Ectodermal cell (in vitro differentiated cells): ENCODE measurements around the gene VAV3.

Experiments used
- H3K27ac ChIP-seq: 2 replicates; pipeline ENCODE4 v1.7.0; 2013; ENCODE audit warnings: mild to moderate bottlenecking, low read depth, low read length; ENCODE audit not compliant: insufficient read depth, poor library complexity, severe bottlenecking
- H3K27me3 ChIP-seq: 2 replicates; pipeline ENCODE4 v1.7.0; 2013; ENCODE audit warnings: mild to moderate bottlenecking, low read length; ENCODE audit not compliant: insufficient read depth, control insufficient read depth, poor library complexity, severe bottlenecking
- H3K36me3 ChIP-seq: one replicate; pipeline ENCODE4 v1.7.0; 2013; ENCODE audit warnings: low read length; ENCODE audit not compliant: control insufficient read depth, insufficient read depth
- H3K4me1 ChIP-seq: one replicate; pipeline ENCODE4 v1.7.0; 2013; ENCODE audit warnings: low read length; ENCODE audit not compliant: control insufficient read depth, insufficient read depth
- H3K4me3 ChIP-seq: 2 replicates; pipeline ENCODE4 v1.7.0; 2013; ENCODE audit warnings: low read depth, low read length, control low read depth; ENCODE audit not compliant: insufficient read depth
- H3K9me3 ChIP-seq: 2 replicates; pipeline ENCODE4 v1.7.0; 2013; ENCODE audit warnings: mild to moderate bottlenecking, low read length, moderate library complexity; ENCODE audit not compliant: control insufficient read depth
- WGBS, 2 experiments: methylation state at CpG; one replicate each; pipeline ENCODE4 v1.1.7; 2013; ENCODE audit warnings: missing lambda C conversion rate in 2 of 2; 5-methylcytosine and 5-hydroxymethylcytosine counted together

Gene VAV3

GRCh38 chr1:107531065-107531908 lies 433.7 kb downstream of the VAV3 start:
- 79 to 86% methylated on average over 9 to 10 of the region's 12 CpGs for WGBS, 2 experiments
- no peak overlapping the region for H3K27ac ChIP-seq
- no peaks in the 10 kb centered on the region for H3K36me3 ChIP-seq
- H3K4me1 ChIP-seq, result no peaks in the 10 kb centered on the region
- H3K27me3 ChIP-seq, result no peaks in the 10 kb centered on the region
- no peaks in the 10 kb centered on the region for H3K9me3 ChIP-seq
- no peak overlapping the region for H3K4me3 ChIP-seq

GRCh38 chr1:107530543-107530942 lies 434.4 kb downstream of the VAV3 start:
- H3K4me1 ChIP-seq, result no peaks in the 10 kb centered on the region
- no peaks in the 10 kb centered on the region for H3K27me3 ChIP-seq
- 72% methylated on average over 6 of the region's 6 CpGs for WGBS, 2 experiments
- H3K27ac ChIP-seq, result no peak overlapping the region
- no peaks in the 10 kb centered on the region for H3K36me3 ChIP-seq
- no peaks in the 10 kb centered on the region for H3K9me3 ChIP-seq
- no peak overlapping the region for H3K4me3 ChIP-seq

GRCh38 chr1:107529511-107530149 lies 435.4 kb downstream of the VAV3 start:
- H3K4me3 ChIP-seq, result no peak overlapping the region
- no peaks in the 10 kb centered on the region for H3K4me1 ChIP-seq
- no peaks in the 10 kb centered on the region for H3K36me3 ChIP-seq
- H3K9me3 ChIP-seq, result no peaks in the 10 kb centered on the region
- no peaks in the 10 kb centered on the region for H3K27me3 ChIP-seq
- 34 to 38% methylated on average over 5 to 6 of the region's 6 CpGs for WGBS, 2 experiments
- no peak overlapping the region for H3K27ac ChIP-seq

GRCh38 chr1:107526524-107527198 lies 438.3 kb downstream of the VAV3 start:
- Histone ChIP-seq H3K27me3 (no peaks in the 10 kb centered on the region), H3K9me3 (no peaks in the 10 kb centered on the region), H3K4me1 (peaks cover 7% of the 10 kb centered on the region), H3K4me3 (no peak overlapping the region), H3K27ac (no peak overlapping the region), H3K36me3 (no peaks in the 10 kb centered on the region)
- 82 to 85% methylated on average over 2 of the region's 2 CpGs for whole genome bisulfite sequencing, 2 experiments

- Histone ChIP-seq H3K27ac (no peak overlapping the region), H3K36me3 (no peaks in the 10 kb centered on the region), H3K27me3 (no peaks in the 10 kb centered on the region), H3K9me3 (no peaks in the 10 kb centered on the region), H3K4me3 (no peak overlapping the region), H3K4me1 (peaks cover 7% of the 10 kb centered on the region)
- 88 to 100% methylated on average over 2 of the region's 2 CpGs for WGBS, 2 experiments
Measured at GRCh38 chr1:107525961-107526360, 439.0 kb downstream of the VAV3 start.

GRCh38 chr1:107525145-107525544 lies 439.8 kb downstream of the VAV3 start:
- Histone ChIP-seq H3K4me3 (no peak overlapping the region), H3K27me3 (no peaks in the 10 kb centered on the region), H3K4me1 (peaks cover 7% of the 10 kb centered on the region), H3K27ac (no peak overlapping the region), H3K36me3 (no peaks in the 10 kb centered on the region), H3K9me3 (no peaks in the 10 kb centered on the region)
- 83 to 91% methylated on average over 1 of the region's 1 CpG for WGBS, 2 experiments

- Histone ChIP-seq H3K27me3 (no peaks in the 10 kb centered on the region), H3K9me3 (no peaks in the 10 kb centered on the region), H3K36me3 (no peaks in the 10 kb centered on the region), H3K27ac (no peak overlapping the region), H3K4me3 (no peak overlapping the region), H3K4me1 (peaks cover 7% of the 10 kb centered on the region)
- WGBS, 2 experiments, result 93 to 100% methylated on average over 2 of the region's 2 CpGs
Measured at GRCh38 chr1:107524301-107524700, 440.7 kb downstream of the VAV3 start.

- Histone ChIP-seq H3K9me3 (no peaks in the 10 kb centered on the region), H3K4me1 (peaks cover 7% of the 10 kb centered on the region), H3K27ac (no peak overlapping the region), H3K27me3 (no peaks in the 10 kb centered on the region), H3K36me3 (no peaks in the 10 kb centered on the region), H3K4me3 (no peak overlapping the region)
- WGBS, 2 experiments, result 30 to 52% methylated on average over 3 to 4 of the region's 4 CpGs
Measured at GRCh38 chr1:107523736-107524135, 441.2 kb downstream of the VAV3 start.

- Histone ChIP-seq H3K36me3 (no peaks in the 10 kb centered on the region), H3K27me3 (no peaks in the 10 kb centered on the region), H3K4me3 (no peak overlapping the region), H3K27ac (no peak overlapping the region), H3K4me1 (peaks cover 7% of the 10 kb centered on the region), H3K9me3 (no peaks in the 10 kb centered on the region)
- whole genome bisulfite sequencing, 2 experiments, result 66% methylated on average over 4 of the region's 4 CpGs
Measured at GRCh38 chr1:107523061-107523460, 441.9 kb downstream of the VAV3 start.
